Measurements from ENCODE around the gene KRTAP4-5. TPM values are rescaled to one million over a fixed set of nuclear protein-coding genes. Genes with fewer than 3 reads are reported as not detected.
A peak's percentile ranks its signal among the peaks of the same experiment; 100 is the strongest.
"Not testable (repeated sequence)": the region's sequence is repeated elsewhere in the genome, so short reads cannot be mapped to it uniquely, and the experiment has no call there.

KRTAP4-5 gene
- total RNA-seq, 1 donor from 2014 or later = not detected

DNA sequence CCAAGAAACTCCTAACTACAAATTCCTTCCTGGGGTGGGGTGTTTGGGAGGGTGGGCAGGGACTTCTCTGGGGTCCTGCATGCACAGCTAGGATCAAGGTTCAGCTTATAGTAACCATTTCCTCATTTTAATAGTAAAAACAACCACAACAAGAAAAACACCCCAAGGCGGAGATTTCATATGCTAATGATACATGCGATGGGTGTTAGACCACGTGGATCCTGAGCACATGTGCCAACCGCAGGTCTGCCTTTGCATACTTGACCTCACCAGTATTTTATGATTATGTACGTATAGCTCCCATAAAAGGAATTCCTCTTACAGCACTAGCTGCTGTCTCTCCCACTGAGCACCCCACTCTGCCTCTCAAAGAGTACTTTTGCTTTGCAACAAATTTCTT lies 33.3 kb downstream of the KRTAP4-5 start:
- H3K4me3 Mint-ChIP-seq (ENCODE audit: unreplicated experiment) = no peak overlapping the region

DNA sequence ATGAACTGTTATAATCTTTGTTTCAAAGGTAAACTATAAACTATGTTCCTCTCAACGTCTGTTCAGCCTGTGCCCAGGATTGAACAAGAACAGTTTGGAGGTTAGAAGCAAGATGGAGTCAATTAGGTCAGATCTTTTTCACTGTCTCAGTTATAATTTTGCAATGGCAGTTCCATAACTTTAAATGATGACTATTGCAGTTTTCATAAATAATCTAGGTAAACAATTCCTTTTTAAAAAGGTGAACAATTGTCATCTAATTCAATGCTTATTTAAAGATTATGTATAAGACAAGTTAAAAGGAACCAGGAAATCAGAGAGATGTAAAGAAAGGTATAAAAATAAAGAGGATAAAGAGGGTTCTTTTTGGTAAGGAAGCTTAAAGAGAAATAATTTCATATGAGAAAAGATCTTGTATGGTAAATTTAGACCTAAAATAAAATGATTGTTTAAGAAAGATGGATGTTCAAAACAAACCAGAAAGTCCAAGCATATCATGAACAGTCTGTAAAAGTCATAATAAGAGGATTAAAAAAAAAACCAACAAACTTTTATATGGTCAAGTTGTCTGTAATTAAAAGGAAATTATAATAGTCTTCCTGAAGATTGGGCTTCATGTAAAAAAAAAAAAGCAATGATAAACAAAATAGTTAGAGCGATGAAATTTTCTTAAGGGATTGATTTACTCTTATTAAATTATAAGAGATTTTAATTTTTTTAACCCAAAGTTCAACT lies 38.3 kb downstream of the KRTAP4-5 start:
- Histone ChIP-seq H3K4me1 (ENCODE audit: insufficient read depth, low read length) (no peaks in the 10 kb centered on the region), H3K9me3 (ENCODE audit: insufficient read depth, low read depth, low read length) (peaks cover 6% of the 10 kb centered on the region), H4K20me1 (ENCODE audit: insufficient read depth, low read length) (no peaks in the 10 kb centered on the region), H3K9ac (ENCODE audit: low read length) (no peak overlapping the region), H3K4me3 (ENCODE audit: insufficient read depth, low read depth, low read length) (no peak overlapping the region), H3K36me3 (ENCODE audit: insufficient read depth, low read length) (no peaks in the 10 kb centered on the region), H2AFZ (ENCODE audit: low read depth, low read length) (no peak overlapping the region), H3K4me2 (ENCODE audit: low read length) (no peak overlapping the region), H3K79me2 (ENCODE audit: insufficient read depth, low read length) (no peaks in the 10 kb centered on the region), H3K27me3 (ENCODE audit: insufficient read depth, low read length) (no peaks in the 10 kb centered on the region), H3K27ac (ENCODE audit: low read depth, low read length) (no peak overlapping the region)
- peaks cover 2% of the 10 kb centered on the region for H3K9me3 Mint-ChIP-seq (ENCODE audit: unreplicated experiment)
- TF ChIP-seq CTCF (IDR thresholded peaks at IDR 0.05; ENCODE audit: insufficient read depth, low read depth, low read length) (no peak), EZH2 (IDR thresholded peaks at IDR 0.05; ENCODE audit: insufficient read depth, low read length) (no peak)
- no peaks in the 10 kb centered on the region for H3K36me3 Mint-ChIP-seq (ENCODE audit: low read depth, unreplicated experiment)
- peaks cover under 1% of the 10 kb centered on the region for H3K27me3 Mint-ChIP-seq (ENCODE audit: low read depth, unreplicated experiment)
- H3K4me1 Mint-ChIP-seq (ENCODE audit: low read depth, unreplicated experiment) = peaks cover 1% of the 10 kb centered on the region
- DNase-seq (ENCODE audit: low read depth) = no peak
- no peak overlapping the region for H3K4me3 Mint-ChIP-seq (ENCODE audit: unreplicated experiment)
- no peak overlapping the region for H3K27ac Mint-ChIP-seq (ENCODE audit: unreplicated experiment)
- FAIRE-seq = no peak

More for the DNA sequence above, 33.3 kb downstream of the KRTAP4-5 start:
- no peak overlapping the region for H3K27ac ChIP-seq (ENCODE audit: low read depth, low read length)
- H3K9ac ChIP-seq (ENCODE audit: low read length) = no peak overlapping the region
- Mint-ChIP-seq H3K27me3 (ENCODE audit: low read depth, unreplicated experiment) (peaks cover 6% of the 10 kb centered on the region), H3K4me1 (ENCODE audit: low read depth, unreplicated experiment) (peaks cover 13% of the 10 kb centered on the region), H3K9me3 (ENCODE audit: unreplicated experiment) (peaks cover 4% of the 10 kb centered on the region), H3K36me3 (ENCODE audit: low read depth, unreplicated experiment) (no peaks in the 10 kb centered on the region), H3K27ac (ENCODE audit: unreplicated experiment) (no peak overlapping the region)
- H4K20me1 ChIP-seq (ENCODE audit: insufficient read depth, low read length) = no peaks in the 10 kb centered on the region
- no peak overlapping the region for H2AFZ ChIP-seq (ENCODE audit: low read depth, low read length)
- H3K4me2 ChIP-seq (ENCODE audit: low read length) = no peak overlapping the region
- no peak for DNase-seq (ENCODE audit: low read depth)
- H3K79me2 ChIP-seq (ENCODE audit: insufficient read depth, low read length) = no peaks in the 10 kb centered on the region
- no peak overlapping the region for H3K4me3 ChIP-seq (ENCODE audit: insufficient read depth, low read depth, low read length)
- peaks cover 4% of the 10 kb centered on the region for H3K4me1 ChIP-seq (ENCODE audit: insufficient read depth, low read length)
- FAIRE-seq = no peak
- no peaks in the 10 kb centered on the region for H3K36me3 ChIP-seq (ENCODE audit: insufficient read depth, low read length)
- peaks cover 6% of the 10 kb centered on the region for H3K9me3 ChIP-seq (ENCODE audit: insufficient read depth, low read depth, low read length)
- TF ChIP-seq CTCF (IDR thresholded peaks at IDR 0.05; ENCODE audit: insufficient read depth, low read depth, low read length) = no peak
- no peak for TF ChIP-seq EZH2 (IDR thresholded peaks at IDR 0.05; ENCODE audit: insufficient read depth, low read length)
- H3K27me3 ChIP-seq (ENCODE audit: insufficient read depth, low read length) = no peaks in the 10 kb centered on the region

- not testable (repeated sequence) for DNase-seq (ENCODE audit: low read depth); H3K9me3 ChIP-seq (ENCODE audit: insufficient read depth, low read depth, low read length); H3K27me3 ChIP-seq (ENCODE audit: insufficient read depth, low read length); H4K20me1 ChIP-seq (ENCODE audit: insufficient read depth, low read length); H3K4me3 Mint-ChIP-seq (ENCODE audit: unreplicated experiment); H3K4me1 ChIP-seq (ENCODE audit: insufficient read depth, low read length); H3K27ac ChIP-seq (ENCODE audit: low read depth, low read length); H3K27ac Mint-ChIP-seq (ENCODE audit: unreplicated experiment); H3K9me3 Mint-ChIP-seq (ENCODE audit: unreplicated experiment); H3K36me3 ChIP-seq (ENCODE audit: insufficient read depth, low read length); FAIRE-seq; H3K27me3 Mint-ChIP-seq (ENCODE audit: low read depth, unreplicated experiment); H2AFZ ChIP-seq (ENCODE audit: low read depth, low read length); H3K79me2 ChIP-seq (ENCODE audit: insufficient read depth, low read length); H3K36me3 Mint-ChIP-seq (ENCODE audit: low read depth, unreplicated experiment)
- H3K4me3 ChIP-seq (ENCODE audit: insufficient read depth, low read depth, low read length) = peak overlapping the region; percentile 34
- H3K4me2 ChIP-seq (ENCODE audit: low read length) = peak overlapping the region; percentile 30
- H3K9ac ChIP-seq (ENCODE audit: low read length) = peak overlapping the region; percentile 58
- peaks cover 14% of the 10 kb centered on the region for H3K4me1 Mint-ChIP-seq (ENCODE audit: low read depth, unreplicated experiment)
These were observed 40.8 kb downstream of the KRTAP4-5 start for GRCh38 chr17:41108728-41109386.
